Body of pancreas (tissue), 4 donors: ENCODE measurements around the gene PHAF1.

Experiments used
- CTCF ChIP-seq, 7 experiments: fragments of 450-650 bp in 4 of 7; fragments of 200-600 bp in 3 of 7; sonication (generic) in 3 of 7; IDR thresholded peaks; one replicate each; pipeline ENCODE4 v1.5.1; 2016 to 2019; ENCODE audit warnings: antibody characterized with exemption in 7 of 7
- POLR2A ChIP-seq, 3 donors: fragments of 450-650 bp; IDR thresholded peaks; one replicate each; pipeline ENCODE4 v1.6.1; 2016; ENCODE audit warnings: antibody characterized with exemption in 3 of 3, mild to moderate bottlenecking in 2 of 3

GRCh38 chr16:67165121-67166078 lies 55.7 kb downstream of the PHAF1 start:
- no peak for TF ChIP-seq CTCF (IDR thresholded peaks at IDR 0.05)
- TF ChIP-seq POLR2A (IDR thresholded peaks at IDR 0.05), result no peak
